ENCODE data around the gene TMTC2.

- TF ChIP-seq CTCF (IDR thresholded peaks at IDR 0.05), result no peak
- no peak for TF ChIP-seq EP300 (IDR thresholded peaks at IDR 0.05)
- TF ChIP-seq POLR2A (IDR thresholded peaks at IDR 0.05), result no peak
Observed at GRCh38 chr12:82968631-82969367, 282.1 kb downstream of the TMTC2 start.

Measured in tibial nerve (tissue), 4 donors.